ENCODE results near the gene EIF4G3.

DNA sequence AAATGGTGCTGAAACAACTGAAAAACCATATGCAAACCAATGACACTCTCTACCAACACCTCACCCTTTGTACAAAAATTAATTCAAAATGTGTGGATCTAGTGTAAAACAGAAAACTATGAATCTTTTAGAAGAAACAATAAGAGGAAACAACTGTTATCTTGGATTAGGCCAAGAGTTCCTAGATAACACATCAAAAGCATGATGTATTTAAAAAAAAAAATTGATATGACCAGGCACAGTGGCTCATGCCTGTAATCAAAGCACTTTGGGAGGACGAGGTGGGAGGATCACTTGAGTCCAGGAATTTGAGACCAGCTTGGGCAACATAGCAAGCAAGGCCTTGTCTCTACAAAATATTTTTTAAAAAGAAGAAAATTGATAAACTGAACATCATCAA lies 79.0 kb downstream of the EIF4G3 start:
- no peak for TF ChIP-seq SMAD1 (IDR thresholded peaks at IDR 0.05; ENCODE audit: low read depth, partially characterized antibody)
- no peak for TF ChIP-seq IKZF1 (conservative IDR thresholded peaks at IDR 0.05)

All from GM12878 (cell line).